Subcutaneous abdominal adipose tissue (tissue), 5 donors: ENCODE data around the gene ITGBL1.

Experiments
- H3K27ac ChIP-seq: one replicate; pipeline ENCODE4 v1.7.0; 2013; ENCODE audit warnings: low read depth, mild to moderate bottlenecking, inconsistent platforms, low read length, moderate library complexity
- H3K27me3 ChIP-seq, 5 donors: one replicate each; pipeline ENCODE4 v1.7.0; 2013; ENCODE audit warnings: low read length in 5 of 5, inconsistent platforms in 1 of 5; ENCODE audit not compliant: control insufficient read depth in 5 of 5, insufficient read depth in 4 of 5
- H3K36me3 ChIP-seq, 5 donors: one replicate each; pipeline ENCODE4 v1.7.0; 2013; ENCODE audit warnings: low read length in 5 of 5; ENCODE audit not compliant: control insufficient read depth in 5 of 5, insufficient read depth in 5 of 5
- H3K4me1 ChIP-seq, 5 donors: one replicate each; pipeline ENCODE4 v1.7.0; 2013; ENCODE audit warnings: low read length in 5 of 5, mild to moderate bottlenecking in 3 of 5, moderate library complexity in 1 of 5; ENCODE audit not compliant: control insufficient read depth in 5 of 5, insufficient read depth in 5 of 5
- H3K4me3 ChIP-seq, 5 donors: one replicate each; pipeline ENCODE4 v1.7.0; 2013; ENCODE audit warnings: low read length in 5 of 5, low read depth in 1 of 5
- H3K9ac ChIP-seq, 5 donors: one replicate each; pipeline ENCODE4 v1.7.0; 2013; ENCODE audit warnings: low read length in 5 of 5, mild to moderate bottlenecking in 4 of 5, moderate library complexity in 3 of 5
- H3K9me3 ChIP-seq, 5 donors: one replicate each; pipeline ENCODE4 v1.7.0; 2013; ENCODE audit warnings: low read length in 5 of 5; ENCODE audit not compliant: control insufficient read depth in 5 of 5
- donor health status: healthy.
- donor health status: healthy.
- donor health status: healthy.
- donor health status: healthy.
- donor health status: healthy.

ITGBL1 gene

DNA sequence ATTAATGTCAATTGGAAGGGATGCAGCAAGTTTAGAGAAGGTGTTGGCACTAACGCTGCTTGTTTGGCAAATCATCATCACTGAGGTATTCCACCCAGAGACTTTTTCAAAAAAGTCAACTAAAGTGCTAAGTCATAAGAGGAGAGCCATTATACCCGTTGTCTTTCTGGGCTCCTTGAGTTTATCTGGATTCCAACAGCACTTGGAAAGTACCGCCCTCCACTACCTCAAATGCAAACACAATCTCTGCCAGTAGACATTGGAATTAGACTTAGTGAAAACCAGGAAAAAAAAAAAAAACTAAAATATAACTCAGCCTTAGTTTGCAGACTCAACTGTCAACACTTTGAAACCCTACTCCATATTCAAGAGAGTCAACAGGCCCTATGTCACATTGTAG, 266.0 kb downstream of the ITGBL1 start:
- H3K9me3 ChIP-seq: no peaks in the 10 kb centered on the region
- no peak overlapping the region for H3K27ac ChIP-seq
- H3K4me3 ChIP-seq: no peak overlapping the region
- H3K4me1 ChIP-seq: no peaks in the 10 kb centered on the region
- H3K9ac ChIP-seq: no peak overlapping the region
- H3K36me3 ChIP-seq: no peaks in the 10 kb centered on the region
- H3K27me3 ChIP-seq: no peaks in the 10 kb centered on the region

DNA sequence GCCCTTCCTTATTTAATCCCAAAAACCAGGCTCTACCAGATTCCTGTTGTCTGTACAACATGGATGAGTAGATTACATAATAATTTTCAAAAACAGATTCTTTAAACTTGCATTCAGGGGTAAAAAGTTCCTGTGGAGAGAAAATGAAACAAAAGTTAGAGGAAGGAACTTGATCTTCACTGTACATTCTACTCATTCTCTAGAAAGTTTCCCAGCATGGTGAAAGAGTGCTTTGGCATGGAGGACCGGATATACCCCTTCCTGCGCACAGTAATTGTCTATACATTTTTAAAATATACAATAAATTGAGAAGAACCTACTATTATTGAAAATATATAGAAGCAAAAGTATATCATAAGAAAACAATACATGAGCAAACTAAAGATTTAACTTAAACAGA, 274.2 kb downstream of the ITGBL1 start:
- H3K27ac ChIP-seq: no peak overlapping the region
- peaks cover 0 to 3% (median 0%) of the 10 kb centered on the region in 5 donors for H3K9me3 ChIP-seq
- H3K4me1 ChIP-seq: no peaks in the 10 kb centered on the region
- H3K9ac ChIP-seq: no peak overlapping the region
- H3K36me3 ChIP-seq: no peaks in the 10 kb centered on the region
- no peaks in the 10 kb centered on the region for H3K27me3 ChIP-seq
- H3K4me3 ChIP-seq: no peak overlapping the region

DNA sequence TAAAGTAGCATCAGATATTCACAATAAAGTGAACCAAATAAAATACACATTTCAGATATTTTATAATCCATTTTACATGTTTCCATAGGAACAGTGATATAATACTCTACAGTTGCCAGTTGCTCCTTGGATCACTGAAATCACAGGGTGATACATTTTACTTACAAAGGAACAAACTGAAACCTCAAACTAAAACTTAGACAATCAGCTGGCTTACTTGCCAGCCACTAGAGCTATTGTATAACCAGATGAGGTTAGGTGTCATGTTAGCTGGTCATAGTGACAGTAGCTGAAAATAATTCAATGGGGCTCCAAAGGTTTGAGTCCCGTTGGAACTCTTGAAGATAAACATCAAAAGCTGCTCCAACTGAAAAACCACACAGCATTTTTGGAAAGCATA, 274.6 kb downstream of the ITGBL1 start:
- H3K27me3 ChIP-seq: no peaks in the 10 kb centered on the region
- no peaks in the 10 kb centered on the region for H3K4me1 ChIP-seq
- H3K4me3 ChIP-seq: no peak overlapping the region
- no peaks in the 10 kb centered on the region for H3K36me3 ChIP-seq
- no peak overlapping the region for H3K9ac ChIP-seq
- H3K27ac ChIP-seq: no peak overlapping the region
- peaks cover 0 to 3% (median 0%) of the 10 kb centered on the region in 5 donors for H3K9me3 ChIP-seq

DNA sequence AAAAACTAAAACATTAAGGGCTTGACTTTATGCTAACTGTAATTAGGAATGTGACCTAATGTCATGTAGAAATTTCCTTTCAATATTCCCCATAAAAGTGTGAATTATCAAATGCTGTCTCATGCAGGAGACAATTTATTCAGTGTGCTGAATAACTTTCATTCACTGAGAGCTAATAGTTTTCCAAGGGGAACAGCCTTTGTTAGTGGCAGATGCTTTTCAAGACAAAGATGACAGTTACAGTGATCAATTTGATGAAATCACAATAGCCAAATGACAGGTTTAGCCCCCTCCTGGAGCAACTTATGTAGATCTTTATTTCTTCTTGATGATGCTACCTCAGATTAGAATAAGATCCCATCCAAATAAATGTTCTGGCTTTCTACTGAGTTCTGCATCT, 275.5 kb downstream of the ITGBL1 start:
- Histone ChIP-seq H3K27me3 (no peaks in the 10 kb centered on the region), H3K4me3 (no peak overlapping the region), H3K27ac (no peak overlapping the region), H3K9me3 (peaks cover 0 to 3% (median 0%) of the 10 kb centered on the region in 5 donors), H3K4me1 (no peaks in the 10 kb centered on the region), H3K9ac (no peak overlapping the region), H3K36me3 (no peaks in the 10 kb centered on the region)

DNA sequence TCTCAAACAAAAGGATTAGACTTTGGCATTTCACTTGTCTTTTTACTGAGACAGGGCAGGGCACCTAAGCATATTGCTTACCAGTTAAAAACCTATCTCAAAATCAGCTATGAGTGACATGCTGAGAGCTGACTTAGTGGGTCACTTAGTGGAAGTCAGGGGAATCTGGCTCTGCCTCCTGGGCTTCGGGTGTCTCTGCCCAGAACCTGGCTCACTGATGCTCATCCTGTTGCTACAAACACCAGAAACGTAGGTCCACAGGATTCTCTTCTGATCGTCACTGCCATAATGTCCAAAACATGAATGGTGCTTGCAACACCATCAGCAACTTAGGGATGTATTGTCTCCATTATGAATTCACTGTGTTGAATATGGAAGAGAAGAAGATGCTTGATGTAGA, 276.1 kb downstream of the ITGBL1 start:
- H3K36me3 ChIP-seq: no peaks in the 10 kb centered on the region
- H3K9ac ChIP-seq: no peak overlapping the region
- peaks cover 0 to 3% (median 0%) of the 10 kb centered on the region in 5 donors for H3K9me3 ChIP-seq
- H3K27ac ChIP-seq: no peak overlapping the region
- H3K4me3 ChIP-seq: no peak overlapping the region
- H3K4me1 ChIP-seq: no peaks in the 10 kb centered on the region
- no peaks in the 10 kb centered on the region for H3K27me3 ChIP-seq

DNA sequence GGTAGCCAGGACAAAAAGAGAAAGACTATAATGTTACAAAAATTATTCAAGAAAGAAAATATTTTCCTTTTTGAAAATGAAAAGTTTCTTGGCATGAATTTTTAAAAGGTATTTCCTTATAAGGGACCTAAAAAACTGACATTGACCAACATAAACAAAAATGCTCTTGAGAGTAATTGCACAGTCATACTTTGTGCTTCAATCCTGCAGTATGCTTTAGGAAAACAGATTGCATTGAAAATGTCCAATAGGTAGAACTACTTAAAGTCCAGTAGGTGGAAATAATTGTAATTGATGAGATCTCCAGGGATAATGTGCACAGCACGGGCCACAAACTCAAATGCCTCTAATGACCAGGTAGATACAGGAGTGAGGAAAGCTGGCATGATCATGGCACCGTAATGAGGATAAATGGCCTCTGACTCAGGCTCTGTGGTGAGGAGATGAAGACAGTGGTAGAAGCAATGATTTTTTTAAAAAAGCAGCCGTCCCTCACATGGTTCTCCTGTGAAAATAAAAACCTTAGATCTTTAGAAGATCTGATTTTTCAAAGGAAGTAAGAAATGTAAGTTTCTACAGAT, 278.0 kb downstream of the ITGBL1 start:
- H3K9ac ChIP-seq: no peak overlapping the region
- H3K4me1 ChIP-seq: no peaks in the 10 kb centered on the region
- H3K27me3 ChIP-seq: no peaks in the 10 kb centered on the region
- H3K27ac ChIP-seq: no peak overlapping the region
- H3K4me3 ChIP-seq: no peak overlapping the region
- no peaks in the 10 kb centered on the region for H3K9me3 ChIP-seq
- H3K36me3 ChIP-seq: no peaks in the 10 kb centered on the region

DNA sequence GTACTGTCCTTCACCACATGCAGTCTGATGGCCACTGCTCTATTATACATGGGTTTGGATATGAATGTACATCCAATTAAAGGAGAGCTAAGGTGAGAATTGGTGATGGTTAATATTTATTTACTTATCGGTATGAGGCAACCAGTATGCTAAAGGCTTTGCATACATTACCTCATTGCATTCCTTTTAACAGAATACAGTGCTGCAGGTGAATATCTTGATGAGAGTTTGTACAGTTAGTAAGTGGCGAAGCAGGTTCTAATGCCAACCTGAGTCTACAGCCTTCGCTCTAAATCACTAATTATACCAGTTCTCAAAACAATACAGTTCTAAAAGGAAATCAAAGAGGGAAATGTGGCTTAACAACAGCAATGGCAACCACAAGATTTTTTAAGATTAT, 284.1 kb downstream of the ITGBL1 start:
- H3K4me3 ChIP-seq: no peak overlapping the region
- H3K36me3 ChIP-seq: no peaks in the 10 kb centered on the region
- H3K27me3 ChIP-seq: no peaks in the 10 kb centered on the region
- no peak overlapping the region for H3K27ac ChIP-seq
- no peaks in the 10 kb centered on the region for H3K4me1 ChIP-seq
- H3K9me3 ChIP-seq: no peaks in the 10 kb centered on the region
- no peak overlapping the region for H3K9ac ChIP-seq

DNA sequence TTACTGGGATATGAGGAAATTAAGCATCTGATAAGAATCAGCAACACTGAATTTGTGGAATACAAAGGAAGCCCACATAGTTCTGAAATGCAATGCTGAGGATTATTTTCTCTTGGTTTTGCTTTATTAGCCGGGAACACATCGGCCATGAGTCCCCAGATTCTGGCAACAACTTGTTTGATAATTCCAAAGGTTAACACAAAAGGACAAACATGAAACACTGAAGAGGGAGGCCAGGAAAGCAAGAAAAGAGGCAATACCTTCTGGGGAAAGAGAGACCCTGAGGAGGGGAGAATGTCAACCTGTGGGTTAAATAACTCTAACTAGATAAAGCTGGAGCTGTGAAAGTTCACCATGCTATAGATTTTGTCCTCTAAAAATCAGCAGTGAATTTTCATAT, 285.9 kb downstream of the ITGBL1 start:
- H3K27ac ChIP-seq: no peak overlapping the region
- H3K27me3 ChIP-seq: no peaks in the 10 kb centered on the region
- no peak overlapping the region for H3K9ac ChIP-seq
- no peak overlapping the region for H3K4me3 ChIP-seq
- H3K36me3 ChIP-seq: no peaks in the 10 kb centered on the region
- no peaks in the 10 kb centered on the region for H3K9me3 ChIP-seq
- no peaks in the 10 kb centered on the region for H3K4me1 ChIP-seq

DNA sequence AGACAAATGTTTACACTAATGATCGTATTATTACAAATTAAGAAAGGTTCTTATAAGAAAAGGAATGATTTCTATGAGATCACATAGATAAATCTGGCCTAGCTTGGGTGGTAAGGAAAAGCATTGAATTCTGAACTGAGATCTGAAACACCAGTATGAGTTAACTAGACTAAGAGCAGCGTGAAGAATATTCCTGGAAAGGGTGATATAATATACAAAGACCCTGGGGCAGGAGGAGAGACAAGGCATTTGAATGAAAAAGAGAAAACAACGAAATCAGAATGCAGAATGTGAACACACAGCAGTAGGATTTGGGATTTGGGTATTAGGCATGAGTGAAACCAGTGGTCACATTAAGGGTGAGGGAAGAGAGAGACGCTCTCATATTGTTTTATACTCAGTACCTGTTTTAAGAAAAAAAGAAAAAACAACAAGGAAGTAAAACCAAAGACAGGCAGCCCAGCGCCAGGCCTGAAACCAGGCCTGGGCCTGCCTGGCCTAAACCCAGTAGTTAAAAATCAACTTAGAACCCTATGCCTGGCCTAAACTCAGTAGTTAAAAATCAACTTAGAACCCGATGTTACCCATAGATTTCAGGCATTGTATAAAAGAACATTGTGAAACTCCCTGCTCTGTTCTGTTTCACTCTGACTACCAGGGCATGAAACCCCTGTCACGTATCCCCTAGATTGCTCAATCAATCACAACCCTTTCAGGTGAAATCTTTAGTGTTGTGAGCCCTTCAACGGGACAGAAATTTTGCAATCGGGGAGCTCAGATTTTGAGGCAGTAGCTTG, 287.1 kb downstream of the ITGBL1 start:
- no peak overlapping the region for H3K9ac ChIP-seq
- H3K27me3 ChIP-seq: no peaks in the 10 kb centered on the region
- H3K4me1 ChIP-seq: no peaks in the 10 kb centered on the region
- no peak overlapping the region for H3K27ac ChIP-seq
- H3K4me3 ChIP-seq: no peak overlapping the region
- no peaks in the 10 kb centered on the region for H3K9me3 ChIP-seq
- H3K36me3 ChIP-seq: no peaks in the 10 kb centered on the region

DNA sequence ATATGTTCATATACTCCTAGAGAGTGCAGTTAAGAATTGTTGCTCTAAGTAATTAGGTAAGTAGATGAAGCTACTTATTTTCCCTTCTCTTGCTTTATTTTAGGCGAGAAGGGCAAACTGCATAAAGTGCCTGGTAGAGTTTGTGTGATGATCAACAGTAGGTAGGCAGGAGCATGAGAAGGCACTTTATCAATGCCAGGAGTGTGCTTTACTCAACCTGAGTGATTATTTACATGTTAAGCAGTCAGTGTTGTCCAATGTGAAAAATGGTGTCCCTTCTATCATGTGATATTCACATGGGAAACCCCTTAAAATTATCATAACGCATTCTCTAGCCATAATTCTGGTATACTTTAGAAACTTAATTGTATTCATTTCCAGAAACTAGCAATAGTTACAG, 294.0 kb downstream of the ITGBL1 start:
- H3K27me3 ChIP-seq: no peaks in the 10 kb centered on the region
- peaks cover 0 to 2% (median 0%) of the 10 kb centered on the region in 5 donors for H3K4me1 ChIP-seq
- H3K4me3 ChIP-seq: no peak overlapping the region
- H3K36me3 ChIP-seq: no peaks in the 10 kb centered on the region
- H3K9me3 ChIP-seq: no peaks in the 10 kb centered on the region
- no peak overlapping the region for H3K27ac ChIP-seq
- H3K9ac ChIP-seq: no peak overlapping the region
